Measurements from ENCODE around the gene FYN. TPM values are rescaled to one million over a fixed set of nuclear protein-coding genes. Genes with fewer than 3 reads are reported as not detected.

Gene FYN
- total RNA-seq, 1 donor from 2014 or later = 46.3 TPM

DNA sequence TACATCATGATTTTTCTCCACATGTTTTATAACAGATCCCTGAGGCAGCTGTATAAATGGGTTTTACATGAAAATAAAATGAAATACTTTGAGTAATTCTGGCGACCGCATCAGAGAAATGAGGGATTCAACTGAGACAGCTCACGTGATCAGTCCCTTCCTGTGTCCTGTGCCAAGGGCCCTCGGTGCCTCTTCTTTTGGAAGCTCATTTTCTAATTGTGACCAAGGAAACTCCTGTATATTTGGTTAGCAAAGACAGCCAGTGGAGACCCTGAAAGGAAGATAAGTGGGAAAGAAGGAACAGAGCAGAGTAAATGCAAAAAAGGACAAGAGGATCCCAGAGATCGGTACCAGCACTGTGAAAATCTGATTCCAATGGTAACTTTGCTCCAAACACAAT lies 129.9 kb downstream of the FYN start:
- TF ChIP-seq, protein P1, sequence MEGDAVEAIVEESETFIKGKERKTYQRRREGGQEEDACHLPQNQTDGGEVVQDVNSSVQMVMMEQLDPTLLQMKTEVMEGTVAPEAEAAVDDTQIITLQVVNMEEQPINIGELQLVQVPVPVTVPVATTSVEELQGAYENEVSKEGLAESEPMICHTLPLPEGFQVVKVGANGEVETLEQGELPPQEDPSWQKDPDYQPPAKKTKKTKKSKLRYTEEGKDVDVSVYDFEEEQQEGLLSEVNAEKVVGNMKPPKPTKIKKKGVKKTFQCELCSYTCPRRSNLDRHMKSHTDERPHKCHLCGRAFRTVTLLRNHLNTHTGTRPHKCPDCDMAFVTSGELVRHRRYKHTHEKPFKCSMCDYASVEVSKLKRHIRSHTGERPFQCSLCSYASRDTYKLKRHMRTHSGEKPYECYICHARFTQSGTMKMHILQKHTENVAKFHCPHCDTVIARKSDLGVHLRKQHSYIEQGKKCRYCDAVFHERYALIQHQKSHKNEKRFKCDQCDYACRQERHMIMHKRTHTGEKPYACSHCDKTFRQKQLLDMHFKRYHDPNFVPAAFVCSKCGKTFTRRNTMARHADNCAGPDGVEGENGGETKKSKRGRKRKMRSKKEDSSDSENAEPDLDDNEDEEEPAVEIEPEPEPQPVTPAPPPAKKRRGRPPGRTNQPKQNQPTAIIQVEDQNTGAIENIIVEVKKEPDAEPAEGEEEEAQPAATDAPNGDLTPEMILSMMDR (IDR thresholded peaks at IDR 0.05; ENCODE audit: borderline replicate concordance) = no peak
- peak overlapping the region; percentile 23 for H3K4me3 ChIP-seq
- no peaks in the 10 kb centered on the region for H3K27me3 ChIP-seq (ENCODE audit: low read depth)
- peaks cover 94% of the 10 kb centered on the region for H3K4me1 ChIP-seq
- H3K27ac ChIP-seq (replicated peaks) = peak overlapping the region; percentile 83
- no peaks in the 10 kb centered on the region for H3K36me3 ChIP-seq
- intact Hi-C loops (cut with micrococcal nuclease) = no loop called here
- no peaks in the 10 kb centered on the region for H3K9me3 ChIP-seq (replicated peaks)
- DNase-seq = no peak

DNA sequence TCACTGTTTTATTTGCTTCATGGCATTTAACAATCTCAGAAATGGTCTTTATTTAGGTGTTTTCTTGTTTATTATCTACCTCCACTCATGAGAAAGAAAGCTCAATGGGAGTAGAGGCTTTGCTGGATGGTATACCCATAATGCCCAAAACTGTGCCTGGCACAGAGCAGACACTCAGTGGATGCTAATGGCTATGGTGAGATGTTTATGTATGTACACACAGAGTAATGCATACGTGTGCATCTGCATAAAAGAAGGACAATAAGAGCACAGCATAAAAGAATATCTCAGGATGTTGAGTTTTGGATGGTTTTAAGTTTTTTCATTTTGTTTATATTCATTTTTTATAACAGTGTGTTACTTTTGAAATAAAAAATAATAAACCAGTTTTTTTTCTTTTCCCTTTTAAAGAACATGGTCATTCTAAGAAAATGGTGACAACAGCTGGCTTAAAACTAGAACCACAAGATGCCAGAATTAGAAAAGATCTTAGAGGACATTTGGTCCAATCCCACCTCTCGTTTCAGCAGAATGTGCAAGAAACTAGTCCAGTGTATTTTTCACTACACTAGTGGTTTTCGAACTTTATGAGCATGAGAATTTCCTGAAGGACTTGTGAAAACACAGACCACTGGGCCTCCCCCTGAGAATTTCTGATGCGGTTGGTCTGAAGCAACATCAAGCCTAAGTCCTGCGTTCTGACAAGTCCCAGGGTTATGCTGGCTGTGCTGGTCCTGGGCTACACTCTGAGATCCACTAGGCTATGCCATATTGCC lies 131.9 kb downstream of the FYN start:
- TF ChIP-seq, protein P1 (IDR thresholded peaks at IDR 0.05; ENCODE audit: borderline replicate concordance) = no peak
- intact Hi-C loops (cut with micrococcal nuclease) = no loop called here
- DNase-seq = no peak
- Histone ChIP-seq H3K4me1 (peaks cover 94% of the 10 kb centered on the region), H3K4me3 (no peak overlapping the region), H3K27me3 (ENCODE audit: low read depth) (no peaks in the 10 kb centered on the region), H3K36me3 (no peaks in the 10 kb centered on the region), H3K27ac (replicated peaks) (peak overlapping the region; percentile 83), H3K9me3 (replicated peaks) (no peaks in the 10 kb centered on the region)

DNA sequence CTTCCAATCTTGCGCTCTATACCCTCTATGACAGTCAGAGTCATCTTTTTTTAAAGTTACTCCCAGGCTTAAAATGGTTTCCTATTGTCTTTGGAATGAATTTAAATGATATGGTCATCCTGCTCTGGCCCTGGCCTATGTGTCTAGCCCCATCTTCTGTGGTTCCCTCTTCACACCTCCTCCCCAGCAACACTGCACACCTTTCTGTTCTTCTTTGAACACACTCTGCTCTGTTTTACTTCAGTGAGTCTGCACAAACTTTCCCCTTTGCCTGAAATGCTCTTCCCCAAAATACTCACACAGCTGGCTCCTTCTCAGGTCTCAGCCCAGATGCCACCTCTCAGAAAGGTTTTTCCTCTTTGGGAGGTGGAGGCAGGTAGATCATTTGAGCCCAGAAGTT lies 132.7 kb downstream of the FYN start:
- no peak for DNase-seq
- Histone ChIP-seq H3K4me1 (peaks cover 94% of the 10 kb centered on the region), H3K27me3 (ENCODE audit: low read depth) (no peaks in the 10 kb centered on the region), H3K36me3 (no peaks in the 10 kb centered on the region), H3K9me3 (replicated peaks) (no peaks in the 10 kb centered on the region), H3K27ac (replicated peaks) (peak overlapping the region; percentile 83), H3K4me3 (no peak overlapping the region)
- TF ChIP-seq, protein P1 (IDR thresholded peaks at IDR 0.05; ENCODE audit: borderline replicate concordance) = no peak
- intact Hi-C loops (cut with micrococcal nuclease) = no loop called here

DNA sequence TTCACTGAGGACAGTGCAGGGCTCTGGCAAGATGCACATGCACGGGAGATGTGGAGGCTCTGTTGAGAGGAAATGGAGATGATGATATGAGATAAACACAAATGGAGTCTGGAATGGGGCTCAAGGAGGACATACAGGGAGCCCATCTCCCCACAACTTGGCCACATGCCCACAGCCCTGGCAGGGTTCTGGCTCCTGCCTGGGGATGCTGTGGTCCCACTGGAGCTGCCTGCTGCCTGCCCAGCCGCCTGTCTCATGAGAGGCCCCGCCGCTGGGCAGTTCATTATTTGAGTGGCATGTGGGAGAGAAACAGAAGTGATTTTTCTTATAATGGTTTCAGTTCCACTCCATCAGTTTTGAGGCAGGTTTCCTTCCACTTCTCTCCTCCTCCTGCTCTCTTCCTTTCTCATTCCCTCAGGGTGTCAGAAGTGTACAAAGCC lies 134.0 kb downstream of the FYN start:
- intact Hi-C loops (cut with micrococcal nuclease) = no loop called here
- Histone ChIP-seq H3K9me3 (replicated peaks) (no peaks in the 10 kb centered on the region), H3K27me3 (ENCODE audit: low read depth) (no peaks in the 10 kb centered on the region), H3K4me3 (no peak overlapping the region), H3K4me1 (peaks cover 94% of the 10 kb centered on the region), H3K36me3 (no peaks in the 10 kb centered on the region), H3K27ac (replicated peaks) (peak overlapping the region; percentile 83)
- TF ChIP-seq, protein P1 (IDR thresholded peaks at IDR 0.05; ENCODE audit: borderline replicate concordance) = no peak
- no peak for DNase-seq

DNA sequence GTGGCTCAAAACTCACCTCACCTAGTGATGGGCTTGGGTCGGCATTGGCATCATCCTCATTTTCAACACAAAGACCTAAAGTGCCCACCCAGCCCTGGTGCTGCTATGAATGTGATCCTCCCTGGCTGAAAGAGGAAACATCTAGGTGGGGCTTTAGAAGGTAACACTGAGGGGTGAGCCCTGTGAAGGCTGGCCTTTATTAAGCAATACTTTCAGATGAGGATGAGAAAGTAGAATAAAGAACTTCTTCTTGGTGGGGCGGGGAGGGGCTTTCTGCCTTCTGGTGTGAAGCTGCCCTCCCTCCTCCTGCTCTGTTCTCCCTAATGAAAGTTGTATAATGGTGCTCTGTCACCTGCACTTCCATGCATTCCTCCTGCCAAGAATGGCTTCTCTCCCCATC lies 134.6 kb downstream of the FYN start:
- TF ChIP-seq, protein P1 (IDR thresholded peaks at IDR 0.05; ENCODE audit: borderline replicate concordance) = no peak
- Histone ChIP-seq H3K4me1 (peaks cover 89% of the 10 kb centered on the region), H3K4me3 (no peak overlapping the region), H3K27ac (replicated peaks) (no peak overlapping the region), H3K36me3 (no peaks in the 10 kb centered on the region), H3K27me3 (ENCODE audit: low read depth) (no peaks in the 10 kb centered on the region), H3K9me3 (replicated peaks) (no peaks in the 10 kb centered on the region)
- DNase-seq = no peak
- intact Hi-C loops (cut with micrococcal nuclease) = no loop called here

Data from left ventricle myocardium inferior (tissue), 1 donor.